Measurements from ENCODE around the gene RAD51B.
"Not testable (repeated sequence)": the region's sequence is repeated elsewhere in the genome, so short reads cannot be mapped to it uniquely, and the experiment has no call there.

Gene RAD51B

GRCh38 chr14:68250927-68251768 is 431.6 kb downstream of the RAD51B start:
- no peak for DNase-seq (ENCODE audit: low spot score)

- no peak for DNase-seq (ENCODE audit: low spot score)
Observed at GRCh38 chr14:68251769-68252100, 432.2 kb downstream of the RAD51B start.

- DNase-seq (ENCODE audit: low spot score) = no peak
Observed at GRCh38 chr14:68253160-68253780, 433.7 kb downstream of the RAD51B start.

GRCh38 chr14:68253878-68254528 is 434.4 kb downstream of the RAD51B start:
- DNase-seq (ENCODE audit: low spot score) = no peak

GRCh38 chr14:68254669-68255527 is 435.3 kb downstream of the RAD51B start:
- DNase-seq (ENCODE audit: low spot score) = no peak

- no peak for DNase-seq (ENCODE audit: low spot score)
Observed at GRCh38 chr14:68255693-68256178, 436.2 kb downstream of the RAD51B start.

- no peak for DNase-seq (ENCODE audit: low spot score)
Observed at GRCh38 chr14:68257969-68258368, 438.4 kb downstream of the RAD51B start.

GRCh38 chr14:68258995-68259394 is 439.4 kb downstream of the RAD51B start:
- not testable (repeated sequence) for DNase-seq (ENCODE audit: low spot score)

GRCh38 chr14:68260121-68260520 is 440.5 kb downstream of the RAD51B start:
- no peak for DNase-seq (ENCODE audit: low spot score)

GRCh38 chr14:68261092-68261842 is 441.7 kb downstream of the RAD51B start:
- DNase-seq (ENCODE audit: low spot score) = no peak

GRCh38 chr14:68262567-68262966 is 443.0 kb downstream of the RAD51B start:
- no peak for DNase-seq (ENCODE audit: low spot score)

GRCh38 chr14:68263563-68264259 is 444.1 kb downstream of the RAD51B start:
- no peak for DNase-seq (ENCODE audit: low spot score)

- DNase-seq (ENCODE audit: low spot score) = no peak
Observed at GRCh38 chr14:68264260-68264569, 444.6 kb downstream of the RAD51B start.

- no peak for DNase-seq (ENCODE audit: low spot score)
Observed at GRCh38 chr14:68266998-68267397, 447.4 kb downstream of the RAD51B start.

GRCh38 chr14:68268197-68268596 is 448.6 kb downstream of the RAD51B start:
- no peak for DNase-seq (ENCODE audit: low spot score)

GRCh38 chr14:68268719-68269118 is 449.1 kb downstream of the RAD51B start:
- DNase-seq (ENCODE audit: low spot score) = no peak

GRCh38 chr14:68269136-68269927 is 449.8 kb downstream of the RAD51B start:
- no peak for DNase-seq (ENCODE audit: low spot score)

- no peak for DNase-seq (ENCODE audit: low spot score)
Observed at GRCh38 chr14:68270342-68270741, 450.8 kb downstream of the RAD51B start.

GRCh38 chr14:68271913-68272391 is 452.4 kb downstream of the RAD51B start:
- DNase-seq (ENCODE audit: low spot score) = no peak

GRCh38 chr14:68273413-68273812 is 453.8 kb downstream of the RAD51B start:
- no peak for DNase-seq (ENCODE audit: low spot score)
